Liver (tissue), 9 donors: ENCODE results near the gene GPR152. TPM values are rescaled to one million over a fixed set of nuclear protein-coding genes. Genes with fewer than 3 reads are reported as not detected.

Experiments used
- DNase-seq: peaks from one replicate; pipeline ENCODE4 v3.0.0-alpha.2; 2017; ENCODE audit warnings: low spot score
- H3K27ac ChIP-seq, 2 donors: one replicate each; pipeline ENCODE4 v1.7.0; 2013; ENCODE audit warnings: inconsistent platforms in 2 of 2, low read length in 2 of 2, control low read depth in 1 of 2, low read depth in 1 of 2, mild to moderate bottlenecking in 1 of 2
- H3K27me3 ChIP-seq, 4 donors: one replicate each; pipeline versions ENCODE4 v1.6.1 to v1.7.0; 2013; ENCODE audit warnings: low read length in 3 of 4, inconsistent platforms in 1 of 4, mild to moderate bottlenecking in 1 of 4, moderate library complexity in 1 of 4; ENCODE audit not compliant: control insufficient read depth in 4 of 4, insufficient read depth in 4 of 4
- H3K36me3 ChIP-seq, 4 donors: one replicate each; pipeline versions ENCODE4 v1.6.1 to v1.7.0; 2013; ENCODE audit warnings: low read length in 3 of 4, mild to moderate bottlenecking in 3 of 4, low read depth in 1 of 4, moderate library complexity in 1 of 4; ENCODE audit not compliant: control insufficient read depth in 4 of 4, insufficient read depth in 3 of 4
- H3K4me1 ChIP-seq, 4 donors: one replicate each; pipeline versions ENCODE4 v1.6.1 to v1.7.0; 2013; ENCODE audit warnings: low read length in 3 of 4, mild to moderate bottlenecking in 3 of 4, moderate library complexity in 1 of 4; ENCODE audit not compliant: control insufficient read depth in 4 of 4, insufficient read depth in 4 of 4
- H3K4me3 ChIP-seq, 3 donors: one replicate each; pipeline versions ENCODE4 v1.6.1 to v1.7.0; 2013; ENCODE audit warnings: low read length in 3 of 3, control low read depth in 1 of 3, low read depth in 1 of 3, mild to moderate bottlenecking in 1 of 3
- H3K9ac ChIP-seq, 2 donors: one replicate each; pipeline ENCODE4 v1.7.0; 2013; ENCODE audit warnings: low read length in 2 of 2, mild to moderate bottlenecking in 2 of 2, moderate library complexity in 2 of 2, control low read depth in 1 of 2, low read depth in 1 of 2
- H3K9me3 ChIP-seq, 4 donors: one replicate each; pipeline versions ENCODE4 v1.6.1 to v1.7.0; 2013; ENCODE audit warnings: low read length in 3 of 4; ENCODE audit not compliant: control insufficient read depth in 4 of 4
- CTCF ChIP-seq: fragments of 150-350 bp; IDR thresholded peaks from 2 replicates; pipeline ENCODE4 v1.5.1; 2017; ENCODE audit warnings: improper control_type of control experiment, low read depth, low read length; ENCODE audit not compliant: missing input control
- FOXA1 ChIP-seq: IDR thresholded peaks from 2 replicates; pipeline ENCODE4 v1.6.1; 2016; ENCODE audit warnings: antibody characterized with exemption
- FOXA2 ChIP-seq: IDR thresholded peaks from 2 replicates; pipeline ENCODE4 v1.6.1; 2016; ENCODE audit warnings: antibody characterized with exemption
- HNF4A ChIP-seq, 2 donors: conservative IDR thresholded peaks; 2 replicates each; pipeline ENCODE4 v1.6.1; 2016; ENCODE audit warnings: antibody characterized with exemption in 2 of 2, mild to moderate bottlenecking in 2 of 2
- HNF4G ChIP-seq: IDR thresholded peaks from 2 replicates; pipeline ENCODE4 v1.6.1; 2016; ENCODE audit warnings: antibody characterized with exemption
- MAX ChIP-seq: IDR thresholded peaks from 2 replicates; pipeline ENCODE4 v1.6.1; 2016; ENCODE audit warnings: antibody characterized with exemption
- RAD21 ChIP-seq, 2 donors: IDR thresholded peaks; 2 replicates each; pipeline ENCODE4 v1.6.1; 2016; ENCODE audit warnings: antibody characterized with exemption in 2 of 2, mild to moderate bottlenecking in 2 of 2
- SP1 ChIP-seq: IDR thresholded peaks from 2 replicates; pipeline ENCODE4 v1.6.1; 2018; ENCODE audit warnings: antibody characterized with exemption, mild to moderate bottlenecking
- ZBTB33 ChIP-seq: IDR thresholded peaks from 2 replicates; pipeline ENCODE4 v1.6.1; 2016; ENCODE audit warnings: antibody characterized with exemption
- WGBS: extraction: QIAGEN DNeasy Blood & Tissue Kit; methylation state at CpG from one replicate; pipeline ENCODE4 v1.1.7; 2013; 5-methylcytosine and 5-hydroxymethylcytosine counted together
- polyA plus RNA-seq, 2 donors: library from polyadenylated mRNA; stranded (reverse) in 1 of 2; unstranded in 1 of 2; fragments of 200-250 nt in 1 of 2; fragments of >200 nt in 1 of 2; fragmentation: Nextera tagmentation in 1 of 2; extraction: Ambion mirVana in 1 of 2; gene quantifications; one replicate each; pipeline versions ENCODE4 v1.2.1 to v1.2.3, GENCODE V29; 2013 to 2015
- total RNA-seq, 2 donors: library from RNA; depleted of rRNA; stranded (reverse); fragments of >200 nt; gene quantifications; one replicate each; pipeline ENCODE4 v1.2.3, GENCODE V29; 2014
- donor health status: healthy.
- donor health status: healthy.
- donor health status: healthy.
- donor health status: healthy.
- donor health status: healthy.

Gene GPR152
- total and polyA plus RNA-seq, 4 donors: not detected

- Histone ChIP-seq H3K36me3 (no peaks in the 10 kb centered on the region), H3K27me3 (no peaks in the 10 kb centered on the region), H3K9ac (no peak overlapping the region), H3K4me1 (peaks cover under 1 to 6% (median 6%) of the 10 kb centered on the region in 4 donors), H3K4me3 (no peak overlapping the region), H3K27ac (no peak overlapping the region), H3K9me3 (no peaks in the 10 kb centered on the region)
- 47% methylated on average over 12 of the region's 12 CpGs for WGBS
- no peak for TF ChIP-seq HNF4G
- no peak for TF ChIP-seq SP1
- TF ChIP-seq FOXA1: no peak
- no peak for TF ChIP-seq FOXA2
- TF ChIP-seq ZBTB33: no peak
- no peak for TF ChIP-seq MAX
- TF ChIP-seq RAD21 (IDR thresholded peaks at IDR 0.05): no peak
- no peak for DNase-seq
Observed at GRCh38 chr11:67406969-67407687, 45.4 kb downstream of the GPR152 start.

GRCh38 chr11:67406420-67406968 lies 46.0 kb downstream of the GPR152 start:
- no peak for DNase-seq
- H3K36me3 ChIP-seq: no peaks in the 10 kb centered on the region
- H3K27me3 ChIP-seq: no peaks in the 10 kb centered on the region
- WGBS: 88% methylated on average over 18 of the region's 18 CpGs
- H3K4me3 ChIP-seq: no peak overlapping the region
- no peaks in the 10 kb centered on the region for H3K9me3 ChIP-seq
- H3K4me1 ChIP-seq: peaks cover 3 to 9% (median 7%) of the 10 kb centered on the region in 4 donors
- TF ChIP-seq CTCF (no peak), FOXA2 (no peak), RAD21 (IDR thresholded peaks at IDR 0.05) (no peak), ZBTB33 (no peak), HNF4A (conservative IDR thresholded peaks at IDR 0.05) (no peak), HNF4G (no peak)
- no peak overlapping the region for H3K9ac ChIP-seq
- no peak overlapping the region for H3K27ac ChIP-seq
